HCT116 (cell line): Measurements from ENCODE around the gene FOXP1.

Experiments
- CTCF ChIP-seq, 3 experiments: fragments of 200-600 bp in 1 of 3; sonication (generic) in 1 of 3; IDR thresholded peaks in 2 of 3; conservative IDR thresholded peaks in 1 of 3; 2 replicates each; pipeline ENCODE4 v1.5.1; 2012 to 2017; ENCODE audit warnings: low read depth in 2 of 3, low read length in 2 of 3, antibody characterized with exemption in 1 of 3, borderline replicate concordance in 1 of 3, control low read depth in 1 of 3, mild to moderate bottlenecking in 1 of 3, mixed read lengths in 1 of 3, mixed run types in 1 of 3, moderate library complexity in 1 of 3; ENCODE audit not compliant: insufficient read depth in 1 of 3
- EZH2 ChIP-seq: fragments of 200-600 bp; sonication (generic); IDR thresholded peaks from 2 replicates; pipeline ENCODE4 v1.6.1; 2017; ENCODE audit warnings: antibody characterized with exemption, mixed run types
- POLR2AphosphoS5 ChIP-seq: IDR thresholded peaks from 2 replicates; pipeline ENCODE4 v1.6.1; 2011; ENCODE audit warnings: mild to moderate bottlenecking, low read depth, low read length, moderate library complexity

- TF ChIP-seq CTCF (IDR thresholded peaks at IDR 0.05 in 2 of 3, conservative IDR thresholded peaks at IDR 0.05 in 1 of 3; ENCODE audit: borderline replicate concordance in 1 of 3, insufficient read depth in 1 of 3, low read depth in 2 of 3, low read length in 2 of 3) (no peak), EZH2 (no peak), POLR2AphosphoS5 (no peak)
Measured at GRCh38 chr3:71578054-71578751, 5.3 kb downstream of the FOXP1 start.
